ENCODE results near the gene TRIM17.
A peak's percentile ranks its signal among the peaks of the same experiment; 100 is the strongest.

TRIM17 gene

DNA sequence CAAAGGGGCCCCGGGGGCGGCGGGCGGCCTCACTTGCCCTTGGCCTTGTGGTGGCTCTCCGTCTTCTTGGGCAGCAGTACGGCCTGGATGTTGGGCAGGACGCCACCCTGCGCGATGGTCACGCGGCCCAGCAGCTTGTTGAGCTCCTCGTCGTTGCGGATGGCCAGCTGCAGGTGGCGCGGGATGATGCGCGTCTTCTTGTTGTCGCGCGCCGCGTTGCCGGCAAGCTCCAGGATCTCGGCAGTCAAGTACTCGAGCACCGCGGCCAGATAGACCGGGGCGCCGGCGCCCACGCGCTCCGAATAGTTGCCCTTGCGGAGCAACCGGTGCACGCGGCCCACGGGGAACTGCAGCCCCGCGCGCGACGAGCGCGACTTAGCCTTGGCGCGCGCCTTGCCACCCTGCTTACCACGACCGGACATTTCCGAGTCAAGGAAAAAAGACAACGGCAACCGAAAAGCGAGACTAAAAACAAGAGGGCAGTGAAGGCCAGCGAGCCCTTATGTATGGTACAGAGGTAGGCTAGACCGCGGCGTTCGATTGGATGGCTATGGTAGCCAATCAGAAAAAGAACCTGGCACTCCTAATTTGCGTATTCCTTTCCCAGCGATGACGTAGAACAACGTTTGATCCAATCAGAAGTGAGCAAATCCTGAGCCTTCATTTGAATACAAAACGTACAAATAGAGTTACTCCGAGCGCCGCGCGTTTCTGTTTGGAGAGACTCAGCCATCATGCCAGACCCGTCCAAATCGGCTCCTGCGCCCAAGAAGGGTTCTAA lies 40.9 kb upstream of the TRIM17 start (continued):
- TF ChIP-seq, protein P1, sequence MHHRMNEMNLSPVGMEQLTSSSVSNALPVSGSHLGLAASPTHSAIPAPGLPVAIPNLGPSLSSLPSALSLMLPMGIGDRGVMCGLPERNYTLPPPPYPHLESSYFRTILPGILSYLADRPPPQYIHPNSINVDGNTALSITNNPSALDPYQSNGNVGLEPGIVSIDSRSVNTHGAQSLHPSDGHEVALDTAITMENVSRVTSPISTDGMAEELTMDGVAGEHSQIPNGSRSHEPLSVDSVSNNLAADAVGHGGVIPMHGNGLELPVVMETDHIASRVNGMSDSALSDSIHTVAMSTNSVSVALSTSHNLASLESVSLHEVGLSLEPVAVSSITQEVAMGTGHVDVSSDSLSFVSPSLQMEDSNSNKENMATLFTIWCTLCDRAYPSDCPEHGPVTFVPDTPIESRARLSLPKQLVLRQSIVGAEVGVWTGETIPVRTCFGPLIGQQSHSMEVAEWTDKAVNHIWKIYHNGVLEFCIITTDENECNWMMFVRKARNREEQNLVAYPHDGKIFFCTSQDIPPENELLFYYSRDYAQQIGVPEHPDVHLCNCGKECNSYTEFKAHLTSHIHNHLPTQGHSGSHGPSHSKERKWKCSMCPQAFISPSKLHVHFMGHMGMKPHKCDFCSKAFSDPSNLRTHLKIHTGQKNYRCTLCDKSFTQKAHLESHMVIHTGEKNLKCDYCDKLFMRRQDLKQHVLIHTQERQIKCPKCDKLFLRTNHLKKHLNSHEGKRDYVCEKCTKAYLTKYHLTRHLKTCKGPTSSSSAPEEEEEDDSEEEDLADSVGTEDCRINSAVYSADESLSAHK (tag by site-specific recombination; IDR thresholded peaks at IDR 0.05): no peak
- TF ChIP-seq BCL11B (tag by site-specific recombination; IDR thresholded peaks at IDR 0.05; ENCODE audit: low read depth) (peak; percentile 71; the same call in 1 of the 2 replicates), ZNF366 (tag by site-specific recombination; conservative IDR thresholded peaks at IDR 0.05) (peak; percentile 70), ZNF202 (tag by site-specific recombination; IDR thresholded peaks at IDR 0.05; ENCODE audit: borderline replicate concordance) (no peak), IKZF3 (tag by site-specific recombination; IDR thresholded peaks at IDR 0.05) (no peak), ZNF391 (tag by site-specific recombination; IDR thresholded peaks at IDR 0.05; ENCODE audit: borderline replicate concordance, low read depth) (peak; percentile 97), ZNF544 (tag by site-specific recombination; IDR thresholded peaks at IDR 0.05) (no peak), ZNF37A (tag by site-specific recombination; IDR thresholded peaks at IDR 0.05) (no peak), OSR2 (tag by site-specific recombination; IDR thresholded peaks at IDR 0.05) (no peak), ZNF610 (tag by site-specific recombination; IDR thresholded peaks at IDR 0.05; ENCODE audit: borderline replicate concordance) (peak; percentile 86), SP2 (tag by site-specific recombination; IDR thresholded peaks at IDR 0.05) (peak; percentile 88), REPIN1 (tag by site-specific recombination; IDR thresholded peaks at IDR 0.05; ENCODE audit: low read depth) (peak; percentile 97), ZNF571 (tag by site-specific recombination; IDR thresholded peaks at IDR 0.05) (no peak), ZNF548 (tag by site-specific recombination; IDR thresholded peaks at IDR 0.05) (no peak; the same call in 1 of the 2 replicates), ZNF48 (tag by site-specific recombination; IDR thresholded peaks at IDR 0.05) (no peak), ZBTB17 (tag by site-specific recombination; IDR thresholded peaks at IDR 0.05) (peak; percentile 94), ZNF560 (tag by site-specific recombination; IDR thresholded peaks at IDR 0.05; ENCODE audit: borderline replicate concordance) (no peak), SP7 (tag by site-specific recombination; IDR thresholded peaks at IDR 0.05) (peak; percentile 92), ZNF664 (tag by site-specific recombination; IDR thresholded peaks at IDR 0.05) (0 out of 2 replicates have a peak, but pooled peaks have one; percentile 21), ZNF529 (tag by site-specific recombination; IDR thresholded peaks at IDR 0.05; ENCODE audit: insufficient replicate concordance) (no peak), ZNF654 (tag by site-specific recombination; IDR thresholded peaks at IDR 0.05; ENCODE audit: low read depth) (no peak), ZNF19 (tag by site-specific recombination; IDR thresholded peaks at IDR 0.05; ENCODE audit: low read depth) (no peak), ZFHX2 (tag by site-specific recombination; conservative IDR thresholded peaks at IDR 0.05) (peak; percentile 91)
- TF ChIP-seq, protein P2, sequence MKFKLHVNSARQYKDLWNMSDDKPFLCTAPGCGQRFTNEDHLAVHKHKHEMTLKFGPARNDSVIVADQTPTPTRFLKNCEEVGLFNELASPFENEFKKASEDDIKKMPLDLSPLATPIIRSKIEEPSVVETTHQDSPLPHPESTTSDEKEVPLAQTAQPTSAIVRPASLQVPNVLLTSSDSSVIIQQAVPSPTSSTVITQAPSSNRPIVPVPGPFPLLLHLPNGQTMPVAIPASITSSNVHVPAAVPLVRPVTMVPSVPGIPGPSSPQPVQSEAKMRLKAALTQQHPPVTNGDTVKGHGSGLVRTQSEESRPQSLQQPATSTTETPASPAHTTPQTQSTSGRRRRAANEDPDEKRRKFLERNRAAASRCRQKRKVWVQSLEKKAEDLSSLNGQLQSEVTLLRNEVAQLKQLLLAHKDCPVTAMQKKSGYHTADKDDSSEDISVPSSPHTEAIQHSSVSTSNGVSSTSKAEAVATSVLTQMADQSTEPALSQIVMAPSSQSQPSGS (tag by site-specific recombination; IDR thresholded peaks at IDR 0.05; ENCODE audit: low read depth): peak; percentile 92
- TF ChIP-seq, protein P3, sequence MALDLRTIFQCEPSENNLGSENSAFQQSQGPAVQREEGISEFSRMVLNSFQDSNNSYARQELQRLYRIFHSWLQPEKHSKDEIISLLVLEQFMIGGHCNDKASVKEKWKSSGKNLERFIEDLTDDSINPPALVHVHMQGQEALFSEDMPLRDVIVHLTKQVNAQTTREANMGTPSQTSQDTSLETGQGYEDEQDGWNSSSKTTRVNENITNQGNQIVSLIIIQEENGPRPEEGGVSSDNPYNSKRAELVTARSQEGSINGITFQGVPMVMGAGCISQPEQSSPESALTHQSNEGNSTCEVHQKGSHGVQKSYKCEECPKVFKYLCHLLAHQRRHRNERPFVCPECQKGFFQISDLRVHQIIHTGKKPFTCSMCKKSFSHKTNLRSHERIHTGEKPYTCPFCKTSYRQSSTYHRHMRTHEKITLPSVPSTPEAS (tag by site-specific recombination; IDR thresholded peaks at IDR 0.05): peak; percentile 55
- TF ChIP-seq, protein P4, sequence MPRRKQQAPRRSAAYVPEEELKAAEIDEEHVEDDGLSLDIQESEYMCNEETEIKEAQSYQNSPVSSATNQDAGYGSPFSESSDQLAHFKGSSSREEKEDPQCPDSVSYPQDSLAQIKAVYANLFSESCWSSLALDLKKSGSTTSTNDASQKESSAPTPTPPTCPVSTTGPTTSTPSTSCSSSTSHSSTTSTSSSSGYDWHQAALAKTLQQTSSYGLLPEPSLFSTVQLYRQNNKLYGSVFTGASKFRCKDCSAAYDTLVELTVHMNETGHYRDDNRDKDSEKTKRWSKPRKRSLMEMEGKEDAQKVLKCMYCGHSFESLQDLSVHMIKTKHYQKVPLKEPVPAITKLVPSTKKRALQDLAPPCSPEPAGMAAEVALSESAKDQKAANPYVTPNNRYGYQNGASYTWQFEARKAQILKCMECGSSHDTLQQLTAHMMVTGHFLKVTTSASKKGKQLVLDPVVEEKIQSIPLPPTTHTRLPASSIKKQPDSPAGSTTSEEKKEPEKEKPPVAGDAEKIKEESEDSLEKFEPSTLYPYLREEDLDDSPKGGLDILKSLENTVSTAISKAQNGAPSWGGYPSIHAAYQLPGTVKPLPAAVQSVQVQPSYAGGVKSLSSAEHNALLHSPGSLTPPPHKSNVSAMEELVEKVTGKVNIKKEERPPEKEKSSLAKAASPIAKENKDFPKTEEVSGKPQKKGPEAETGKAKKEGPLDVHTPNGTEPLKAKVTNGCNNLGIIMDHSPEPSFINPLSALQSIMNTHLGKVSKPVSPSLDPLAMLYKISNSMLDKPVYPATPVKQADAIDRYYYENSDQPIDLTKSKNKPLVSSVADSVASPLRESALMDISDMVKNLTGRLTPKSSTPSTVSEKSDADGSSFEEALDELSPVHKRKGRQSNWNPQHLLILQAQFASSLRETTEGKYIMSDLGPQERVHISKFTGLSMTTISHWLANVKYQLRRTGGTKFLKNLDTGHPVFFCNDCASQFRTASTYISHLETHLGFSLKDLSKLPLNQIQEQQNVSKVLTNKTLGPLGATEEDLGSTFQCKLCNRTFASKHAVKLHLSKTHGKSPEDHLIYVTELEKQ (tag by site-specific recombination; IDR thresholded peaks at IDR 0.05; ENCODE audit: borderline replicate concordance): peak; percentile 78
- TF ChIP-seq, protein P5, sequence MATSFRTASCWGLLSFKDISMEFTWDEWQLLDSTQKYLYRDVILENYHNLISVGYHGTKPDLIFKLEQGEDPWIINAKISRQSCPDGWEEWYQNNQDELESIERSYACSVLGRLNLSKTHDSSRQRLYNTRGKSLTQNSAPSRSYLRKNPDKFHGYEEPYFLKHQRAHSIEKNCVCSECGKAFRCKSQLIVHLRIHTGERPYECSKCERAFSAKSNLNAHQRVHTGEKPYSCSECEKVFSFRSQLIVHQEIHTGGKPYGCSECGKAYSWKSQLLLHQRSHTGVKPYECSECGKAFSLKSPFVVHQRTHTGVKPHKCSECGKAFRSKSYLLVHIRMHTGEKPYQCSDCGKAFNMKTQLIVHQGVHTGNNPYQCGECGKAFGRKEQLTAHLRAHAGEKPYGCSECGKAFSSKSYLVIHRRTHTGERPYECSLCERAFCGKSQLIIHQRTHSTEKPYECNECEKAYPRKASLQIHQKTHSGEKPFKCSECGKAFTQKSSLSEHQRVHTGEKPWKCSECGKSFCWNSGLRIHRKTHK (tag by site-specific recombination; IDR thresholded peaks at IDR 0.05): no peak
- TF ChIP-seq, protein P6, sequence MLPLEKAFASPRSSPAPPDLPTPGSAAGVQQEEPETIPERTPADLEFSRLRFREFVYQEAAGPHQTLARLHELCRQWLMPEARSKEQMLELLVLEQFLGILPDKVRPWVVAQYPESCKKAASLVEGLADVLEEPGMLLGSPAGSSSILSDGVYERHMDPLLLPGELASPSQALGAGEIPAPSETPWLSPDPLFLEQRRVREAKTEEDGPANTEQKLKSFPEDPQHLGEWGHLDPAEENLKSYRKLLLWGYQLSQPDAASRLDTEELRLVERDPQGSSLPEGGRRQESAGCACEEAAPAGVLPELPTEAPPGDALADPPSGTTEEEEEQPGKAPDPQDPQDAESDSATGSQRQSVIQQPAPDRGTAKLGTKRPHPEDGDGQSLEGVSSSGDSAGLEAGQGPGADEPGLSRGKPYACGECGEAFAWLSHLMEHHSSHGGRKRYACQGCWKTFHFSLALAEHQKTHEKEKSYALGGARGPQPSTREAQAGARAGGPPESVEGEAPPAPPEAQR (tag by site-specific recombination; IDR thresholded peaks at IDR 0.05): no peak

All from HEK293 (cell line).